CD4-positive, alpha-beta T cell (primary cell): ENCODE results near the gene MVD. TPM values are rescaled to one million over a fixed set of nuclear protein-coding genes. Genes with fewer than 3 reads are reported as not detected.

Source experiments
- ATAC-seq: fragments of 200-7000 bp; cut with Tn5 transposase; one replicate; pipeline ENCODE4 v1.10.0; 2022; ENCODE audit warnings: mild to moderate bottlenecking; ENCODE audit not compliant: poor library complexity
- CTCF ChIA-PET: fragments of 350-600 bp; sonication (Branson Sonifier 250); formaldehyde crosslinking; loops from one replicate; lab custom pipeline; 2021; ENCODE audit warnings: antibody characterized with exemption, inconsistent platforms; lab: Charles Lee
- POLR2A ChIA-PET: fragments of 350-600 bp; sonication (Branson Sonifier 250); formaldehyde crosslinking; loops from one replicate; lab custom pipeline; 2021; ENCODE audit warnings: antibody characterized with exemption, inconsistent platforms; lab: Charles Lee
- DNase-seq, 14 experiments: peaks; one replicate each; pipeline ENCODE4 v3.0.0-alpha.2; 2013 to 2020; ENCODE audit warnings: mixed read lengths in 2 of 14
- H3K27ac ChIP-seq, 2 donors: one replicate each; pipeline versions ENCODE4 v1.5.1 to v1.7.0; 2013; ENCODE audit warnings: low read length in 2 of 2, low read depth in 1 of 2, mild to moderate bottlenecking in 1 of 2
- H3K27me3 ChIP-seq, 2 experiments: 1 replicate in 1 of 2; 2 replicates in 1 of 2; pipeline versions ENCODE4 v1.6.1 to v1.7.0; 2013; ENCODE audit warnings: low read length in 2 of 2, control low read depth in 1 of 2, mild to moderate bottlenecking in 1 of 2, moderate library complexity in 1 of 2; ENCODE audit not compliant: insufficient read depth in 2 of 2, control insufficient read depth in 1 of 2
- H3K36me3 ChIP-seq: one replicate; pipeline ENCODE4 v1.6.1; 2013; ENCODE audit warnings: low read length, control low read depth; ENCODE audit not compliant: insufficient read depth
- H3K4me1 ChIP-seq: one replicate; pipeline ENCODE4 v1.6.1; 2013; ENCODE audit warnings: low read length, control low read depth; ENCODE audit not compliant: insufficient read depth
- H3K4me3 ChIP-seq: one replicate; pipeline ENCODE4 v1.5.1; 2013; ENCODE audit warnings: mild to moderate bottlenecking, low read length, moderate library complexity
- H3K9me3 ChIP-seq, 2 experiments: 1 replicate in 1 of 2; 2 replicates in 1 of 2; pipeline versions ENCODE4 v1.6.1 to v1.7.0; 2013; ENCODE audit warnings: low read length in 2 of 2, mild to moderate bottlenecking in 2 of 2, control low read depth in 1 of 2, moderate library complexity in 1 of 2; ENCODE audit not compliant: control insufficient read depth in 1 of 2, insufficient read depth in 1 of 2
- H3K27ac Mint-ChIP-seq: one replicate; pipeline ENCODE4 v1.8.0; 2020; ENCODE audit warnings: mixed read lengths
- H3K27me3 Mint-ChIP-seq: one replicate; pipeline ENCODE4 v1.8.0; 2021; ENCODE audit warnings: mixed read lengths
- H3K36me3 Mint-ChIP-seq: one replicate; pipeline ENCODE4 v1.8.0; 2021; ENCODE audit warnings: low read depth, mixed read lengths
- H3K4me1 Mint-ChIP-seq: one replicate; pipeline ENCODE4 v1.8.0; 2021; ENCODE audit warnings: low read depth, mixed read lengths
- H3K4me3 Mint-ChIP-seq: one replicate; pipeline ENCODE4 v1.8.0; 2020; ENCODE audit warnings: mild to moderate bottlenecking, mixed read lengths
- H3K9me3 Mint-ChIP-seq: one replicate; pipeline ENCODE4 v1.8.0; 2020; ENCODE audit warnings: mixed read lengths
- CTCF ChIP-seq: fragments of 200-600 bp; IDR thresholded peaks from one replicate; pipeline ENCODE4 v1.8.0; 2022; ENCODE audit warnings: antibody characterized with exemption, mild to moderate bottlenecking
- intact Hi-C, 2 experiments: fragments of 100-400 bp; cut with DNase I in 1 of 2; cut with micrococcal nuclease in 1 of 2; formaldehyde crosslinking; loops; one replicate each; pipeline versions ENCODE4 v1.15.1 to v1.9.0; 2023 to 2025; cut with DNase I, micrococcal nuclease
- total RNA-seq, 174 experiments: library from RNA in 2 of 174; stranded (reverse) in 2 of 174; gene quantifications; one replicate each; pipeline ENCODE4 v1.2.3 and lab custom pipeline; 2021 to 2026

The MVD gene
- total RNA-seq, 2 experiments from 2014 or later: 74.2 to 76.9 TPM

- H3K27me3 ChIP-seq: no peaks in the 10 kb centered on the region
- peaks cover 85% of the 10 kb centered on the region for H3K36me3 ChIP-seq
- H3K4me3 Mint-ChIP-seq: no peak overlapping the region
- peaks cover 14% of the 10 kb centered on the region for H3K4me1 ChIP-seq
- H3K4me3 ChIP-seq: no peak overlapping the region
- peak overlapping the region; percentile 62 for H3K27ac Mint-ChIP-seq
- H3K4me1 Mint-ChIP-seq: no peaks in the 10 kb centered on the region
- ATAC-seq (no peak), DNase-seq (no peak)
- ChIA-PET CTCF (no interaction called here), POLR2A (no interaction called here)
- H3K27ac ChIP-seq: no peak overlapping the region
- no peaks in the 10 kb centered on the region for H3K9me3 Mint-ChIP-seq
- no peaks in the 10 kb centered on the region for H3K9me3 ChIP-seq
- no peak for TF ChIP-seq CTCF
- intact Hi-C loops: no loop called here
- peaks cover 75% of the 10 kb centered on the region for H3K36me3 Mint-ChIP-seq
- no peaks in the 10 kb centered on the region for H3K27me3 Mint-ChIP-seq
Measured at GRCh38 chr16:88626646-88627045, 36.2 kb downstream of the MVD start.

- H3K27me3 ChIP-seq: no peaks in the 10 kb centered on the region
- ChIA-PET CTCF (no interaction called here), POLR2A (no interaction called here)
- Mint-ChIP-seq H3K27ac (no peak overlapping the region), H3K9me3 (no peaks in the 10 kb centered on the region), H3K27me3 (no peaks in the 10 kb centered on the region), H3K36me3 (peaks cover 77% of the 10 kb centered on the region), H3K4me3 (no peak overlapping the region), H3K4me1 (peaks cover 6% of the 10 kb centered on the region)
- no peaks in the 10 kb centered on the region for H3K9me3 ChIP-seq
- ATAC-seq (no peak), DNase-seq (peak in 1 of 14 experiments; percentile 28)
- intact Hi-C loops: no loop called here
- no peak for TF ChIP-seq CTCF
- no peak overlapping the region for H3K4me3 ChIP-seq
- peaks cover 29% of the 10 kb centered on the region for H3K4me1 ChIP-seq
- no peak overlapping the region for H3K27ac ChIP-seq
- H3K36me3 ChIP-seq: peaks cover 74% of the 10 kb centered on the region
Measured at GRCh38 chr16:88624977-88625576, 37.8 kb downstream of the MVD start.

GRCh38 chr16:88624481-88624880 is 38.4 kb downstream of the MVD start:
- Mint-ChIP-seq H3K36me3 (peaks cover 79% of the 10 kb centered on the region), H3K4me3 (no peak overlapping the region), H3K27ac (no peak overlapping the region), H3K4me1 (peaks cover 12% of the 10 kb centered on the region), H3K9me3 (no peaks in the 10 kb centered on the region), H3K27me3 (no peaks in the 10 kb centered on the region)
- H3K27ac ChIP-seq: no peak overlapping the region
- POLR2A ChIA-PET: no interaction called here
- no peaks in the 10 kb centered on the region for H3K9me3 ChIP-seq
- peaks cover 70% of the 10 kb centered on the region for H3K36me3 ChIP-seq
- no peak overlapping the region for H3K4me3 ChIP-seq
- ATAC-seq (no peak), DNase-seq (no peak)
- no peak for TF ChIP-seq CTCF
- H3K27me3 ChIP-seq: no peaks in the 10 kb centered on the region
- H3K4me1 ChIP-seq: peaks cover 35% of the 10 kb centered on the region
- CTCF ChIA-PET: no interaction called here
- intact Hi-C loops: no loop called here
